ENCODE data around the gene SKIC8. TPM values are rescaled to one million over a fixed set of nuclear protein-coding genes. Genes with fewer than 3 reads are reported as not detected.

The SKIC8 gene
- total RNA-seq, 1 donor from 2014 or later: 66.9 TPM

DNA sequence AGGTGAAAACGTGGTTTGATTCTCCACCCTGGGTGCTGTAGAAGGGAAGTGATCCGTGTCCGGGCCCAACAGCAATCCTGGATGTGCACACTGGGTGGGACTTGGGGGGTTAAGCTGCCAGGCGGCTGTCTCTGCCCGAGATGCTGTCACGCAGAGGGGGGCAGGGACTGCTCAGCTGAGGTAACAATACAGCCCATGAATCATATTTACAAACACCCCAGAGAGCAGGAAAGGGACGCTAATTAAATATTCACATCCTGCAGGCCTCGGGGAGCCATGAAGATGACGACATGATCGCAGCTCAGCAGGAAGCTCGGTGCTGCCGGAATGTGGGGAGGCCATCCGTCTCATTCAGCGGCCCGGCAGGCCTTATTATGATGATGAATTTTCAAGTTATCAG, 22.8 kb upstream of the SKIC8 start:
- peak; percentile 51 for DNase-seq (ENCODE audit: low spot score)

GRCh38 chr15:78321786-78322185, 22.4 kb upstream of the SKIC8 start:
- no peak for DNase-seq (ENCODE audit: low spot score)

GRCh38 chr15:78321041-78321570, 21.7 kb upstream of the SKIC8 start:
- DNase-seq (ENCODE audit: low spot score): no peak

DNA sequence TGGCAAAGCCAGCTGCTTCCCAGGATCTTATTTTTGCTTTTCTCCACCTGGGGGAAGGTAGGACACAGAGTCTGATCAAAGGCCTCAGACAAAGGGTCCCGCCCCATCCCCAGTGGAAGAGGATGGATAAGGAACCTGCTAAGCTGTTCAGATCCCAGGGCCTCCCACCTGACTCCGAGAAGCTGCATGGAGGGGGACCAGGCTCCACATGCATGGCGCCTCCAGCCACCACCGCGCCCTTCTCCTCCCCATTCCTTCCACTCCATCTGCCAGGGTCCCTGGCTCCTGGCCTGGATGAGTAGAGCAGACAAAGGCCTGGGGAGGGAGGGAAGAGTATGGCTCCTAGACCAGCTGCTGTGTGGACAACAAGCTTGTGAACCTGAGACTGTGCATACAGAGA, 20.8 kb upstream of the SKIC8 start:
- no peak for DNase-seq (ENCODE audit: low spot score)

GRCh38 chr15:78319588-78319987, 20.2 kb upstream of the SKIC8 start:
- no peak for DNase-seq (ENCODE audit: low spot score)

- peak; percentile 56 for DNase-seq (ENCODE audit: low spot score)
These were observed 17.9 kb upstream of the SKIC8 start for GRCh38 chr15:78317145-78317836.

GRCh38 chr15:78316283-78317083, 17.1 kb upstream of the SKIC8 start:
- peak; percentile 95 for DNase-seq (ENCODE audit: low spot score)

DNA sequence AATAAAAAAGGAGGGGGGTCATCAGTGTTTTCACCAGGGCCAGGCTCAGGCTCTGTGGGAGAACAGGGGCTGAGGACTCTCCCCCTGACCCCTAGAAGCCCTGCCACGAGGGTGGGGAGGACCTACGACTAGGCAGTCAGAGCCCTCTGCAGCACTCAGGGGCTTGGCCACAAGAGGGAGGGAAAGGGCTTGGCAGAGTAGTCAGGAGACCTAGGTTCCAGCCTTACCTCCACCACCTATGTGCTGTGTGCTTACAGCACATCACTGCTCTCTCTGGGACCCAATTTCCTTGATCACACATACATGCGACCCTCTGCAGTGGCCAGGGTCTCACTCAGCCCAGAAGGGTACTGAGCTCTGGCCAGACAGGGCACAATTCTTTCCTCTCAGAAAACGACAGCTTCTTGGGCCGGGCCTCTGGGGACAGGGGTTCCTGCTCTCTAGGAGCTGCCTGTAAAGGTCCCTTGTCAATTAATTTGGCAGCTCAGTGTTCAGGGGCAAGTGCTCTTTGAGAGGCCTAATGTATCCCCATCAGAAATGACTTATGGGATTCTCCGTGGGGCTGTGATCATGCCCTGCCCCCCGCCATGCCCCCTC, 16.4 kb upstream of the SKIC8 start:
- peak; percentile 60 for DNase-seq (ENCODE audit: low spot score)

DNA sequence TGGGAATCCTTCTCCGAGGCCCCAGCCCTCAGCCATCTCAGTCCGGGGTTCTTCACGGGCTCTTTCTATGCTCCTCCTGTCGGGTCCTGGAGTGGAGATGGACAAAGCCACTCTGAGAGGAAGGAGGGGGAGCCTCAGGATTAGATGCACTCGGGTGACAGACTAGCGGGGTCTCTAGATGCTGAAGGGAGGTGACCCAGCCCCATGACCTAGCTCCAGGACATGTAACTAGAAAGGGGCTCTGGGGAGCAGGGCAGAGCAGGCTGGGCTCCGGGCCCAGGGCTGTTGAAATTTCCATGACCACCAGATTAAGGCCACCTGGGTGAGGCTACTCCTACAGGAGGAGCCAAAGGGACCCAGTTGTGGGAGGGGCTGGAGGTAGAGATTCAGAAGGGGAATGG, 14.8 kb upstream of the SKIC8 start:
- DNase-seq (ENCODE audit: low spot score): no peak

DNA sequence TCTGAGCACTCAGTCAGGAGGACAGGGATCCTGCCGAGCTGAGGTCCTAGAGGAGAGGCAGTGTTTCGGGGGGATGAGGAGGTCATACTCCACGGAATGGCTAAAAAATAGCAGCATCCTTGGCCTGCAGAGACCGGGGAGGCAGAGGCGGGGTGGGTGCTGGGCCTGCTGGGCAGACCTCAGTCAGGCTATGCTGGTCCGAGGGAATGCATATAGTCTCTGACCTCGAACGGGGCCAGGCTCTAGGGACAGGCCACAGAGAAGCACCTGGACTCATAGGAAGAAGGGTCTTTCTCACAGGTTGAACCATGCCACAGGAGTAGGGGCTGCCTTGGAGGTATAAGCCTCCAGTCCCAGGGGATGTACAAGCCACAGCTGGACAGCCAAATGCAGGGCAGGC, 14.0 kb upstream of the SKIC8 start:
- DNase-seq (ENCODE audit: low spot score): no peak

GRCh38 chr15:78312957-78313356, 13.5 kb upstream of the SKIC8 start:
- no peak for DNase-seq (ENCODE audit: low spot score)

GRCh38 chr15:78312536-78312935, 13.1 kb upstream of the SKIC8 start:
- no peak for DNase-seq (ENCODE audit: low spot score)

- no peak for DNase-seq (ENCODE audit: low spot score)
These were observed 11.9 kb upstream of the SKIC8 start for GRCh38 chr15:78311292-78311691.

- peak; percentile 77 for DNase-seq (ENCODE audit: low spot score)
These were observed 9.1 kb upstream of the SKIC8 start for GRCh38 chr15:78308422-78309032.

GRCh38 chr15:78307976-78308375, 8.6 kb upstream of the SKIC8 start:
- no peak for DNase-seq (ENCODE audit: low spot score)

DNA sequence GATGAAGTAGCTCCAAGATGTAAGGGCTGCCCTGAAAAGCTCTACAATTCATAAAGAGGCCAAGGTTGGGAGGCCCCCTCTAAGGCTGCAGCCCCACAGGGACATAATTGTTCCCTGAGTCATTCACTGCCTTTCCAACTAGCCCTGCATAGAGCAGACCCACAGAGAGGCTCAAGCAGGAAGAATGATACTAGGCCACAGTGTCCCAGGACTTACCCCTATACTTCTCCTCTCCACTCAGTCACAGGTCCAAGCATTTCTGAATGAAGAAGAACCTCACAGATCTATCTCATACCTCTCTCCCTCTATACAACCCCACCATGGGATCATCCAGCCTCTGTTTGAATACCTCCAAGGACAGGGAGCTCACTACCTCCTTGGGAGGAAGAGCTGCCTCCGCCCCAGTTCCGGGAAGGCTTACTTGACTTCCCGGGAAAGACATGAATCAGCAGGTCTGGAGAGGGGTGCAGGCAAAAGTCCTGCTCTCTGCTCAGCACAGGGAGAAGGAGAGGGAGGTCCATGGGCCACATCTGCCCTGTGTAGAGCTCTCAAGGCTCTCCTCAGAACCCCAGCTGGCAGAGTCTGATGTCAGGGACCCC, 6.9 kb upstream of the SKIC8 start:
- DNase-seq (ENCODE audit: low spot score): peak; percentile 75

- no peak for DNase-seq (ENCODE audit: low spot score)
These were observed 5.0 kb upstream of the SKIC8 start for GRCh38 chr15:78304216-78305066.

DNA sequence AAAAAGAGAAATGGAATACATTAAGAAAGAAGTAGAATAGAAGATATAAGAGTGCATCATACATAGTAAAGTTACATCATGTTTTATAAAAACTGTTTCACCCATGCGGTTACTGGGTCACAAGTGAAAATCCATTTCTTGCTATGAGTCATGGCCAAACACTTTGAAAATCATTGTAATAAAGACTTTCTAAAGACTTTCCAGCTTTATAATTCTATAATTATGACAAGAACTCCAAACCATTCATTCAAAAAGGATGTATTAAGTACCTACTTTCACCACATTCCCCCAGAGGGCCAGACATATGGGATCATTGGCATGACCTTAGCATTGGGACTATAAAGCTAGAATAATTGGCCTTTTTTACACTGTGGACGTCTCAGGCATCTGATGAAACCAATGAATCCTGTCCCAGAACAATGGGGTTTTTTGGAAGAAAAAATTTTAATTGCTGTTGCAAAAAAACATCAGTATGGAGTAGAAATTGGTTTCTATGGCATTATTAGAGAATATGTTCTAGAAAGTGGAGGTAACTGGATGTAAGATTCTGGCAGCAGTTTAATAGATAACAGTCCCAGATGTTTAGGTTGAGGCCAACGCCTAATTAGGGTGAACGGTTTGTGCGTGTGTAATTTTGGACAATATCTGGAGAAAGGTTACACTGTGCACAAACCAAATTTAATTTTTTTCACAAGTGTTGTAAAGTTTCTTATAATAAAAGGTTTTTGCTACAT, 3.3 kb upstream of the SKIC8 start:
- DNase-seq (ENCODE audit: low spot score): no peak

DNA sequence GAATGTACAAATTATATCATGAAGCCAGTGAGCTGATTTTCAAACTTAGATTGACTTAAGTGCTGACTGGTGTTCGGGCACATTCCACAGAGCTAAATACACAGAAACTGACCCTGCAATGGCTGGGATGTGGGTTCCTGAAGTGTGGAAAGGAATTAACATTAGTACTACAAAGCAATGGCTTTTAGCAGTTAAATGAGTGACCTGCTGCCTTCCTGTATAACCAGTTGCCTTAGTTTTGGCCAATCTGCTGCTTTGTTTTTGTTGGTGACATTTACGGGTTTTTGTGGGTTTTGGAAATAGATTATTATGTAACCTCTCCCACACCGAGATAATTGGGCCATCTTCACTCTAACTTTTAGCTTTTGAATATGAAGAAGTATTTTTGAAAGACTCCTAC, 2.4 kb upstream of the SKIC8 start:
- DNase-seq (ENCODE audit: low spot score): no peak

GRCh38 chr15:78301326-78301725, 1.9 kb upstream of the SKIC8 start:
- no peak for DNase-seq (ENCODE audit: low spot score)
